HepG2 (cell line): ENCODE results near the gene RPS6KA2. TPM values are rescaled to one million over a fixed set of nuclear protein-coding genes. Genes with fewer than 3 reads are reported as not detected.

Experiments
- CREB1 ChIP-seq, 2 experiments: fragments of 450-650 bp in 1 of 2; IDR thresholded peaks; 2 replicates each; pipeline ENCODE4 v1.6.1; 2016 to 2017; ENCODE audit warnings: control low read depth in 1 of 2, mild to moderate bottlenecking in 1 of 2, missing compliant biosample characterization in 1 of 2, missing genetic modification characterization in 1 of 2
- HHEX ChIP-seq: IDR thresholded peaks from 2 replicates; pipeline ENCODE4 v1.6.1; 2016; ENCODE audit warnings: control low read depth
- HIVEP1 ChIP-seq: sonication (generic); formaldehyde crosslinking; IDR thresholded peaks from 2 replicates; pipeline ENCODE4 v1.4.0; 2020; ENCODE audit warnings: mild to moderate bottlenecking, missing genetic modification reagents
- KAT8 ChIP-seq: IDR thresholded peaks from 2 replicates; pipeline ENCODE4 v1.6.1; 2016; ENCODE audit warnings: missing genetic modification reagents, missing compliant biosample characterization
- KDM6A ChIP-seq: IDR thresholded peaks from 2 replicates; pipeline ENCODE4 v1.6.1; 2016; ENCODE audit warnings: low read depth
- MEIS1 ChIP-seq: sonication (generic); formaldehyde crosslinking; IDR thresholded peaks from 2 replicates; pipeline ENCODE4 v1.9.0; 2021; ENCODE audit warnings: mild to moderate bottlenecking, missing genetic modification reagents, moderate library complexity, borderline replicate concordance
- MIXL1 ChIP-seq: IDR thresholded peaks from 2 replicates; pipeline ENCODE4 v1.6.1; 2016
- NR2C2 ChIP-seq: sonication (generic); formaldehyde crosslinking; IDR thresholded peaks from 2 replicates; pipeline ENCODE4 v1.4.0; 2020; ENCODE audit warnings: missing genetic modification reagents, mild to moderate bottlenecking, moderate library complexity, borderline replicate concordance
- NR2F2 ChIP-seq: IDR thresholded peaks from 2 replicates; pipeline ENCODE4 v1.6.1; 2012; ENCODE audit warnings: low read depth, inconsistent platforms, borderline replicate concordance
- PITX1 ChIP-seq: sonication (generic); formaldehyde crosslinking; IDR thresholded peaks from 2 replicates; pipeline ENCODE4 v1.5.1; 2020; ENCODE audit warnings: mild to moderate bottlenecking, missing genetic modification reagents
- SNRNP70 ChIP-seq: fragments of 200-400 bp; formaldehyde crosslinking; IDR thresholded peaks from 2 replicates; pipeline ENCODE4 v1.6.1; 2017; ENCODE audit warnings: mild to moderate bottlenecking, low read depth, low read length, moderate library complexity
- polyA plus RNA-seq, 8 experiments: library from polyadenylated mRNA; depleted of rRNA in 3 of 8; stranded (reverse) in 7 of 8; unstranded in 1 of 8; fragments of >200 nt; fragmentation: Illumina TruSeq in 4 of 8; extraction: Trizol in 4 of 8; gene quantifications; 2 replicates each; pipeline versions ENCODE4 v1.2.1 to v1.2.3, GENCODE V29; 2011 to 2016; ENCODE audit warnings: low read depth in 4 of 8, missing spikeins in 1 of 8, mixed read lengths in 1 of 8; ENCODE audit not compliant: insufficient read depth in 1 of 8
- total RNA-seq, 5 experiments: library from RNA; depleted of rRNA; stranded (reverse); fragments of >200 nt; fragmentation: Illumina TruSeq; extraction: Trizol; gene quantifications; 2 replicates each; pipeline ENCODE4 v1.2.3, GENCODE V29; 2016; ENCODE audit warnings: low read depth in 1 of 5
- TF ChIP-seq, protein P1 (sequence below): sonication (generic); formaldehyde crosslinking; IDR thresholded peaks from 2 replicates; pipeline ENCODE4 v1.5.0; 2020; ENCODE audit warnings: mild to moderate bottlenecking, missing genetic modification reagents, borderline replicate concordance
- TF ChIP-seq, protein P2 (sequence below): sonication (generic); formaldehyde crosslinking; conservative IDR thresholded peaks from 2 replicates; pipeline ENCODE4 v1.4.0; 2020; ENCODE audit warnings: missing genetic modification reagents
- TF ChIP-seq, protein P3 (sequence below): sonication (generic); formaldehyde crosslinking; IDR thresholded peaks from 2 replicates; pipeline ENCODE4 v1.4.0; 2020; ENCODE audit warnings: missing genetic modification reagents
- TF ChIP-seq, protein P4 (sequence below): IDR thresholded peaks from 2 replicates; pipeline ENCODE4 v1.6.1; 2012; ENCODE audit warnings: inconsistent platforms
- TF ChIP-seq, protein P5 (sequence below): sonication (generic); formaldehyde crosslinking; IDR thresholded peaks from 2 replicates; pipeline ENCODE4 v1.4.0; 2020; ENCODE audit warnings: missing genetic modification reagents
- TF ChIP-seq, protein P6 (sequence below): IDR thresholded peaks from 2 replicates; pipeline ENCODE4 v1.6.1; 2016

The RPS6KA2 gene
- total and polyA plus RNA-seq, 2 of the 13 experiments (the other 11 are each of a cell fraction or from before 2014, with no cell fraction given): 0.22 to 0.38 TPM

DNA sequence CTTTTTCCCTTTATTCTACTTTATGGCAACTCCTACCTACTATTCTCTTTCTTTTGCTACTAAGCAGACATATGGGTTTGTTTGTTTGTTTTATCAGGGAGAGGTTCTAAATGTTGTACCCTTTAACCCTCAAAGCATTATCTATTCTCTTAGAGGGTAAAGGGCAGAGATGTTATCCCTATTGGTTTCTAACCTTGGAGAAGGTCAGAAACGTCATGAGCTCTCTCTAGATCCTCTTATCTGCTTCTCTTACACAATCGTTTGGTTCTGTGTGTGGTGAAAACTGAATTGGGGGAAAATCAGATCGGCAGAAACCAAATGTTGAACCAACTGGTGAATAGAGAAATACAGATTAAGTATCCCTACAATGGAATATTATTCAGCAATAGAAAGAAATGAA lies 237.9 kb downstream of the RPS6KA2 start (continued):
- TF ChIP-seq, protein P1, sequence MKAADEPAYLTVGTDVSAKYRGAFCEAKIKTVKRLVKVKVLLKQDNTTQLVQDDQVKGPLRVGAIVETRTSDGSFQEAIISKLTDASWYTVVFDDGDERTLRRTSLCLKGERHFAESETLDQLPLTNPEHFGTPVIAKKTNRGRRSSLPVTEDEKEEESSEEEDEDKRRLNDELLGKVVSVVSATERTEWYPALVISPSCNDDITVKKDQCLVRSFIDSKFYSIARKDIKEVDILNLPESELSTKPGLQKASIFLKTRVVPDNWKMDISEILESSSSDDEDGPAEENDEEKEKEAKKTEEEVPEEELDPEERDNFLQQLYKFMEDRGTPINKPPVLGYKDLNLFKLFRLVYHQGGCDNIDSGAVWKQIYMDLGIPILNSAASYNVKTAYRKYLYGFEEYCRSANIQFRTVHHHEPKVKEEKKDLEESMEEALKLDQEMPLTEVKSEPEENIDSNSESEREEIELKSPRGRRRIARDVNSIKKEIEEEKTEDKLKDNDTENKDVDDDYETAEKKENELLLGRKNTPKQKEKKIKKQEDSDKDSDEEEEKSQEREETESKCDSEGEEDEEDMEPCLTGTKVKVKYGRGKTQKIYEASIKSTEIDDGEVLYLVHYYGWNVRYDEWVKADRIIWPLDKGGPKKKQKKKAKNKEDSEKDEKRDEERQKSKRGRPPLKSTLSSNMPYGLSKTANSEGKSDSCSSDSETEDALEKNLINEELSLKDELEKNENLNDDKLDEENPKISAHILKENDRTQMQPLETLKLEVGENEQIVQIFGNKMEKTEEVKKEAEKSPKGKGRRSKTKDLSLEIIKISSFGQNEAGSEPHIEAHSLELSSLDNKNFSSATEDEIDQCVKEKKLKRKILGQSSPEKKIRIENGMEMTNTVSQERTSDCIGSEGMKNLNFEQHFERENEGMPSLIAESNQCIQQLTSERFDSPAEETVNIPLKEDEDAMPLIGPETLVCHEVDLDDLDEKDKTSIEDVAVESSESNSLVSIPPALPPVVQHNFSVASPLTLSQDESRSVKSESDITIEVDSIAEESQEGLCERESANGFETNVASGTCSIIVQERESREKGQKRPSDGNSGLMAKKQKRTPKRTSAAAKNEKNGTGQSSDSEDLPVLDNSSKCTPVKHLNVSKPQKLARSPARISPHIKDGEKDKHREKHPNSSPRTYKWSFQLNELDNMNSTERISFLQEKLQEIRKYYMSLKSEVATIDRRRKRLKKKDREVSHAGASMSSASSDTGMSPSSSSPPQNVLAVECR (CRISPR knock-in tag): peak; percentile 47; the same call in 1 of the 2 replicates
- TF ChIP-seq KDM6A (CRISPR knock-in tag): peak; percentile 59; the same call in 1 of the 2 replicates
- TF ChIP-seq, protein P2, sequence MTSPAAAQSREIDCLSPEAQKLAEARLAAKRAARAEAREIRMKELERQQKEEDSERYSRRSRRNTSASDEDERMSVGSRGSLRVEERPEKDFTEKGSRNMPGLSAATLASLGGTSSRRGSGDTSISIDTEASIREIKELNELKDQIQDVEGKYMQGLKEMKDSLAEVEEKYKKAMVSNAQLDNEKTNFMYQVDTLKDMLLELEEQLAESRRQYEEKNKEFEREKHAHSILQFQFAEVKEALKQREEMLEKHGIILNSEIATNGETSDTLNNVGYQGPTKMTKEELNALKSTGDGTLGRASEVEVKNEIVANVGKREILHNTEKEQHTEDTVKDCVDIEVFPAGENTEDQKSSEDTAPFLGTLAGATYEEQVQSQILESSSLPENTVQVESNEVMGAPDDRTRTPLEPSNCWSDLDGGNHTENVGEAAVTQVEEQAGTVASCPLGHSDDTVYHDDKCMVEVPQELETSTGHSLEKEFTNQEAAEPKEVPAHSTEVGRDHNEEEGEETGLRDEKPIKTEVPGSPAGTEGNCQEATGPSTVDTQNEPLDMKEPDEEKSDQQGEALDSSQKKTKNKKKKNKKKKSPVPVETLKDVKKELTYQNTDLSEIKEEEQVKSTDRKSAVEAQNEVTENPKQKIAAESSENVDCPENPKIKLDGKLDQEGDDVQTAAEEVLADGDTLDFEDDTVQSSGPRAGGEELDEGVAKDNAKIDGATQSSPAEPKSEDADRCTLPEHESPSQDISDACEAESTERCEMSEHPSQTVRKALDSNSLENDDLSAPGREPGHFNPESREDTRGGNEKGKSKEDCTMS (CRISPR knock-in tag): no peak
- peak; percentile 31; the same call in 1 of the 2 replicates for TF ChIP-seq CREB1 (IDR thresholded peaks at IDR 0.05)
- TF ChIP-seq CREB1 (CRISPR knock-in tag; IDR thresholded peaks at IDR 0.05): peak; percentile 80
- no peak for TF ChIP-seq MEIS1 (CRISPR knock-in tag)
- TF ChIP-seq, protein P3, sequence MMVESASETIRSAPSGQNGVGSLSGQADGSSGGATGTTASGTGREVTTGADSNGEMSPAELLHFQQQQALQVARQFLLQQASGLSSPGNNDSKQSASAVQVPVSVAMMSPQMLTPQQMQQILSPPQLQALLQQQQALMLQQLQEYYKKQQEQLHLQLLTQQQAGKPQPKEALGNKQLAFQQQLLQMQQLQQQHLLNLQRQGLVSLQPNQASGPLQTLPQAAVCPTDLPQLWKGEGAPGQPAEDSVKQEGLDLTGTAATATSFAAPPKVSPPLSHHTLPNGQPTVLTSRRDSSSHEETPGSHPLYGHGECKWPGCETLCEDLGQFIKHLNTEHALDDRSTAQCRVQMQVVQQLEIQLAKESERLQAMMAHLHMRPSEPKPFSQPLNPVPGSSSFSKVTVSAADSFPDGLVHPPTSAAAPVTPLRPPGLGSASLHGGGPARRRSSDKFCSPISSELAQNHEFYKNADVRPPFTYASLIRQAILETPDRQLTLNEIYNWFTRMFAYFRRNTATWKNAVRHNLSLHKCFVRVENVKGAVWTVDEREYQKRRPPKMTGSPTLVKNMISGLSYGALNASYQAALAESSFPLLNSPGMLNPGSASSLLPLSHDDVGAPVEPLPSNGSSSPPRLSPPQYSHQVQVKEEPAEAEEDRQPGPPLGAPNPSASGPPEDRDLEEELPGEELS (CRISPR knock-in tag): peak; percentile 87
- TF ChIP-seq PITX1: 0 out of 2 replicates have a peak, but pooled peaks have one; percentile 54
- TF ChIP-seq SNRNP70: no peak
- peak; percentile 45; the same call in 1 of the 2 replicates for TF ChIP-seq HHEX (CRISPR knock-in tag)
- TF ChIP-seq, protein P4, sequence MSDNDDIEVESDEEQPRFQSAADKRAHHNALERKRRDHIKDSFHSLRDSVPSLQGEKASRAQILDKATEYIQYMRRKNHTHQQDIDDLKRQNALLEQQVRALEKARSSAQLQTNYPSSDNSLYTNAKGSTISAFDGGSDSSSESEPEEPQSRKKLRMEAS: no peak
- TF ChIP-seq, protein P5, sequence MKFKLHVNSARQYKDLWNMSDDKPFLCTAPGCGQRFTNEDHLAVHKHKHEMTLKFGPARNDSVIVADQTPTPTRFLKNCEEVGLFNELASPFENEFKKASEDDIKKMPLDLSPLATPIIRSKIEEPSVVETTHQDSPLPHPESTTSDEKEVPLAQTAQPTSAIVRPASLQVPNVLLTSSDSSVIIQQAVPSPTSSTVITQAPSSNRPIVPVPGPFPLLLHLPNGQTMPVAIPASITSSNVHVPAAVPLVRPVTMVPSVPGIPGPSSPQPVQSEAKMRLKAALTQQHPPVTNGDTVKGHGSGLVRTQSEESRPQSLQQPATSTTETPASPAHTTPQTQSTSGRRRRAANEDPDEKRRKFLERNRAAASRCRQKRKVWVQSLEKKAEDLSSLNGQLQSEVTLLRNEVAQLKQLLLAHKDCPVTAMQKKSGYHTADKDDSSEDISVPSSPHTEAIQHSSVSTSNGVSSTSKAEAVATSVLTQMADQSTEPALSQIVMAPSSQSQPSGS (CRISPR knock-in tag): peak; percentile 29; the same call in 1 of the 2 replicates
- 0 out of 2 replicates have a peak, but pooled peaks have one; percentile 24 for TF ChIP-seq MIXL1 (CRISPR knock-in tag)
- TF ChIP-seq NR2F2: peak; percentile 96
- no peak for TF ChIP-seq HIVEP1
- peak; percentile 80 for TF ChIP-seq NR2C2 (CRISPR knock-in tag)
- TF ChIP-seq, protein P6, sequence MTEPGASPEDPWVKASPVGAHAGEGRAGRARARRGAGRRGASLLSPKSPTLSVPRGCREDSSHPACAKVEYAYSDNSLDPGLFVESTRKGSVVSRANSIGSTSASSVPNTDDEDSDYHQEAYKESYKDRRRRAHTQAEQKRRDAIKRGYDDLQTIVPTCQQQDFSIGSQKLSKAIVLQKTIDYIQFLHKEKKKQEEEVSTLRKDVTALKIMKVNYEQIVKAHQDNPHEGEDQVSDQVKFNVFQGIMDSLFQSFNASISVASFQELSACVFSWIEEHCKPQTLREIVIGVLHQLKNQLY (CRISPR knock-in tag): 0 out of 2 replicates have a peak, but pooled peaks have one; percentile 17
- TF ChIP-seq KAT8 (CRISPR knock-in tag): peak; percentile 37; the same call in 1 of the 2 replicates
